ENCODE measurements around the gene AURKB.
"Not testable (repeated sequence)": the region's sequence is repeated elsewhere in the genome, so short reads cannot be mapped to it uniquely, and the experiment has no call there.

Gene AURKB

GRCh38 chr17:8187517-8188262, 22.7 kb downstream of the AURKB start:
- peak; percentile 92 for DNase-seq

- peak; percentile 86 for DNase-seq
Measured at GRCh38 chr17:8186787-8187516, 23.4 kb downstream of the AURKB start.

GRCh38 chr17:8186446-8186786, 24.0 kb downstream of the AURKB start:
- no peak for DNase-seq

GRCh38 chr17:8185582-8186445, 24.6 kb downstream of the AURKB start:
- peak; percentile 28 for DNase-seq

GRCh38 chr17:8176998-8177731, 33.2 kb downstream of the AURKB start:
- no peak for DNase-seq

- peak; percentile 46 for DNase-seq
Measured at GRCh38 chr17:8176197-8176940, 34.0 kb downstream of the AURKB start, which contains the start of gene TMEM107. TMEM107 (minus strand) TSS chr17:8176380; CDS start chr17:8176286, 94 bp downstream.

GRCh38 chr17:8175795-8176196, 34.6 kb downstream of the AURKB start:
- no peak for DNase-seq

- DNase-seq = no peak
Measured at GRCh38 chr17:8173871-8174322, 36.5 kb downstream of the AURKB start.

GRCh38 chr17:8173056-8173870, 37.1 kb downstream of the AURKB start:
- DNase-seq = peak; percentile 87

- DNase-seq = not testable (repeated sequence)
Measured at GRCh38 chr17:8170186-8170585, 40.2 kb downstream of the AURKB start.

GRCh38 chr17:8167526-8167925, 42.8 kb downstream of the AURKB start:
- DNase-seq = no peak

- no peak for DNase-seq
Measured at GRCh38 chr17:8166731-8167130, 43.6 kb downstream of the AURKB start.

- no peak for DNase-seq
Measured at GRCh38 chr17:8164815-8165131, 45.6 kb downstream of the AURKB start.

- DNase-seq = no peak
Measured at GRCh38 chr17:8163978-8164814, 46.2 kb downstream of the AURKB start.

GRCh38 chr17:8162997-8163977, 47.1 kb downstream of the AURKB start:
- DNase-seq = no peak

- DNase-seq = peak; percentile 44
Measured at GRCh38 chr17:8162233-8162996, 48.0 kb downstream of the AURKB start, which contains the start of gene VAMP2. VAMP2 (minus strand) TSS chr17:8162948; CDS start chr17:8162879, 69 bp downstream.

- DNase-seq = no peak
Measured at GRCh38 chr17:8161289-8162232, 48.8 kb downstream of the AURKB start.
